NCI-H526 treated with DMSO at 0.1 percent for 48 hours (cell line): ENCODE results near the gene HOXC6.

ENCODE experiments used
- DNase-seq: peaks from one replicate; lab custom pipeline; 2025; lab: John Stamatoyannopoulos, UW

Gene HOXC6

GRCh38 chr12:53990311-53991076, 37.7 kb upstream of the HOXC6 start:
- no peak for DNase-seq

GRCh38 chr12:53991077-53991460, 37.2 kb upstream of the HOXC6 start:
- no peak for DNase-seq

- DNase-seq: no peak
Observed at GRCh38 chr12:53992377-53992889, 35.8 kb upstream of the HOXC6 start.

GRCh38 chr12:53993162-53994008, 34.9 kb upstream of the HOXC6 start:
- no peak for DNase-seq

GRCh38 chr12:53994009-53994263, 34.3 kb upstream of the HOXC6 start:
- DNase-seq: no peak

GRCh38 chr12:53994264-53995001, 33.8 kb upstream of the HOXC6 start:
- no peak for DNase-seq

GRCh38 chr12:53995002-53995377, 33.2 kb upstream of the HOXC6 start:
- no peak for DNase-seq

GRCh38 chr12:53995378-53996239, 32.6 kb upstream of the HOXC6 start:
- DNase-seq: no peak

GRCh38 chr12:53996240-53997203, 31.7 kb upstream of the HOXC6 start:
- no peak for DNase-seq

GRCh38 chr12:53997204-53998109, 30.8 kb upstream of the HOXC6 start:
- no peak for DNase-seq

- DNase-seq: no peak
Observed at GRCh38 chr12:53998110-53998899, 29.9 kb upstream of the HOXC6 start.

GRCh38 chr12:53998900-53999236, 29.4 kb upstream of the HOXC6 start:
- no peak for DNase-seq

GRCh38 chr12:53999559-54000115, 28.6 kb upstream of the HOXC6 start:
- DNase-seq: no peak

GRCh38 chr12:54000116-54001114, 27.8 kb upstream of the HOXC6 start, which contains the start of gene HOXC9:
TSS of gene HOXC9 (plus strand) at chr12:54000161. CDS start at chr12:54000189, 28 bp downstream.
- DNase-seq: no peak

- no peak for DNase-seq
Observed at GRCh38 chr12:54001283-54002187, 26.7 kb upstream of the HOXC6 start.
